Measurements from ENCODE around the gene KRTAP12-1. TPM values are rescaled to one million over a fixed set of nuclear protein-coding genes. Genes with fewer than 3 reads are reported as not detected.
A peak's percentile ranks its signal among the peaks of the same experiment; 100 is the strongest.
"Not testable (repeated sequence)": the region's sequence is repeated elsewhere in the genome, so short reads cannot be mapped to it uniquely, and the experiment has no call there.

The KRTAP12-1 gene
- total RNA-seq, 1 donor from 2014 or later = not detected

- peak; percentile 19 for DNase-seq (ENCODE audit: low spot score)
Measured at GRCh38 chr21:44697811-44698734, 16.1 kb upstream of the KRTAP12-1 start.

- not testable (repeated sequence) for DNase-seq (ENCODE audit: low spot score)
Measured at GRCh38 chr21:44697172-44697810, 15.3 kb upstream of the KRTAP12-1 start, which contains the start of gene KRTAP10-12. Gene KRTAP10-12 (plus strand): TSS chr21:44697172. CDS start chr21:44697202, 30 bp downstream.

GRCh38 chr21:44696572-44696971 is 14.6 kb upstream of the KRTAP12-1 start:
- no peak for DNase-seq (ENCODE audit: low spot score)

DNA sequence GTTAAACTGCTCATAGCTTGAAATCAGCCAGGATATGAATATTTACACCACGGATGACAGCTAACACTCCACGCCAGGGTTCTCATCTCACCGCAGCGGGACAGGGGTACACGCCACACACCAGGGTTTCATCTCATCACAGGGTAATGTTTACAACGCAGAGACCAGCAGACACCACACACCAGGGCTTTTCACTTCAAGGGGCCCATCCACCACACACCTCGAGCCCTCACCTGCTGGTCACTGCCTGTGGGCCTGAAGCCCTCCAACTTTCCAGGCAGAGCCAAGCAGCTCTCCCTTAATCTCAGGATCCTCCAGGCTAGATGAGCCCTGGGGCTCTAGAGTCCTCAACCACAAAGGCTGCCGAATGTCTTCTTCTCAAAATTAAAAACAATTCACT is 13.7 kb upstream of the KRTAP12-1 start:
- DNase-seq (ENCODE audit: low spot score) = no peak

GRCh38 chr21:44695184-44695583 is 13.2 kb upstream of the KRTAP12-1 start:
- DNase-seq (ENCODE audit: low spot score) = no peak

DNA sequence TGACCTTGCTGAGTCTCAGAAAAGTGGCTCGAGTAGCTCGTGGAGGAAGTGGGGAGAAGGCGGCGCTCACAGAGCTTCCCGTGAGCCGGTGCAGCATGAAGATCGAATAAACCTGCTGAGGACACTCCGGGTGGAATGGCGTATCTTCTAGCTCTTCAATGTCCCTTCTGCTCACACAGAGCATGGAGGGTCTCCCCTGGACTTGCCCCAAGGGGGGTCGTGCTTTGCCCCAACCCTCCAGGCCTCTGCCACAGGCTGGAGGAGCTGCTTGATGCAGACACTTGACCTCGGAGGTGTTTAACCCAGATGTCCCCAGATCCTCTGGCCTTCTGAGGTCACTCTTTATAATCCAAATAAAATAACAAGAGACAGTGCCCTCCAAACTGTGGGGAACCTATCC is 12.8 kb upstream of the KRTAP12-1 start:
- no peak for DNase-seq (ENCODE audit: low spot score)

DNA sequence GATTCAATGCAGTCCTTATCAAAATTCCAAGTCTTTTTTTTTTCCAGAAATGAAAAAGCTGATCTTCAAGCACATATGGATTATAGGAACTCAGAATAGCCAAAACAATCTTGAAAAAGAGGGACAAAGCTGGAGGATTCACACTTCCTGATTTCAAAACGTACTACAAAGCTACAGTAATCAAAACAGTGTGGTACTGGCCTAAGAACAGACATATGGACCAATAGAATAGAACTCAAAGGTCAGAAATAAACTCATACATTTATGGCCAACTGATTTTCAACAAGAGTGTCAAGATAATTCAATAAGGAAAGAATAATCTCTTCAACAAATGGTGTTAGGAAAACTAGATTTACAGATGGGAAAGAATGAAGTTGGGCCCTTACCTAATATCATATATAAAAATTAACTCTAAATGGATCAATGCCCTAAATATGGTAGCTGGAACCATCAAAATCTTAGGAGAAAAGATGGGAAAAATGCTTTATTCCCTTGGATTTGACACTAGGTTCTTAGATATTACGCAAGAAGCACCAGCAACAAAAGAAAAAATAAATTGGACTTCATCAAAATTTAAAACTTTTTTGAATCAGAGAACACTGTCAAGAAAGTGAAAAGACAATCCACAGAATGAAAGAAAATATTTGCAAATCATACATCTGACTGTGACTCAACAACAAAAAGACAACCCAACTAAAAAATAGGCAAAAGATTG is 11.0 kb upstream of the KRTAP12-1 start:
- DNase-seq (ENCODE audit: low spot score) = no peak

DNA sequence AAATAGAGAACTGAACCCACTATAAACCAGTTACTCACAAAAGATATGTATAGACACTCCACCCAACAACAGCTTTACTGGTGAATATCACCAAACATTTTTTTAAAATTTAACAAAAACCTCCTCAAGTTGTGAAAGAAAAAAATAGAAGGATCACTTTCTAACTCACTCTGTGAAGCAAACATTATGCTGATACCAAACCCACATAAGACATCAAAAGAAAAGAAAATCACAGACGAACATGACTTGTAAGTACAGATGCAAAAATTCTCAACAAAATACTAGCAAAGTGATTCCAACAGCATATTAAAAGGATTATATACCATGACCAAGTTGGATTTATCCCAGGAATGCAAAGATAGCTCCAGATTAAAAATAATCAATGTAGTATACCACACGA is 9.7 kb upstream of the KRTAP12-1 start:
- DNase-seq (ENCODE audit: low spot score) = no peak

DNA sequence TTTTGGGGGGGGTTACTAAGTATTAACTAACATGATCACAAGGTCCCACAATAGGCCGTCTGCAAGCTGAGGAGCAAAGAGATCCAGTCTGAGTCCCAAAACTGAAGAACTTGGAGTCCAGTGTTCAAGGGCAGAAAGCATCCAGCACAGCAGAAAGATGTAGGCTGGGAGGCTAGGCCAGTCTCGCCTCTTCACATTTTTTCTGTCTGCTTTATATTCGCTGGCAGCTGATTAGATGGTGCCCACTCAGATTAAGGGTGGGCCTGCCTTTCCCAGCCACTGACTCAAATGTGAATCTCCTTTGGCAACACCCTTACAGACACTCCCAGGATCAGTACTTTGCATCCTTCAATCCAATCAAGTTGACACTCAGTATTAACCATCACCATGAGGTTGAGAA is 7.8 kb upstream of the KRTAP12-1 start:
- DNase-seq (ENCODE audit: low spot score) = not testable (repeated sequence)

DNA sequence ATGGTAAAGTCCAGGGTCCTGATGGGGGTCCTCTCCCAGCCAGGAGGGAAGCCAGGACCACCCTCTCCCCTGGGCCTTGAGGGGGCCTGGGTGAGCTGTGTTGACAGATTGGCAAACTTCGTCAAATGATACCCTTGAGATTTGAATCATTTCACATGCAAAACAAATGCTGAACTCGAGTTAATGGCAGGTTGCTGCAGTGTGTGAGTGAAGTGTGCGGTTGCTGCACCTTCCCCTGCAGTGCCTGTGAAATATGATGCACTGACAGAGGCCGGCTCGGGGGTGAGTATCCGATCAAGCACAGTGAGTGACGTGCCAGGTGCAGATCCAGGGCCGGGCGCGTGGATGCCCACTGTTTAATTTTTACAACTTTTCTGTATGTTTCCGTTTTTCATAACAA is 5.7 kb upstream of the KRTAP12-1 start:
- no peak for DNase-seq (ENCODE audit: low spot score)

DNA sequence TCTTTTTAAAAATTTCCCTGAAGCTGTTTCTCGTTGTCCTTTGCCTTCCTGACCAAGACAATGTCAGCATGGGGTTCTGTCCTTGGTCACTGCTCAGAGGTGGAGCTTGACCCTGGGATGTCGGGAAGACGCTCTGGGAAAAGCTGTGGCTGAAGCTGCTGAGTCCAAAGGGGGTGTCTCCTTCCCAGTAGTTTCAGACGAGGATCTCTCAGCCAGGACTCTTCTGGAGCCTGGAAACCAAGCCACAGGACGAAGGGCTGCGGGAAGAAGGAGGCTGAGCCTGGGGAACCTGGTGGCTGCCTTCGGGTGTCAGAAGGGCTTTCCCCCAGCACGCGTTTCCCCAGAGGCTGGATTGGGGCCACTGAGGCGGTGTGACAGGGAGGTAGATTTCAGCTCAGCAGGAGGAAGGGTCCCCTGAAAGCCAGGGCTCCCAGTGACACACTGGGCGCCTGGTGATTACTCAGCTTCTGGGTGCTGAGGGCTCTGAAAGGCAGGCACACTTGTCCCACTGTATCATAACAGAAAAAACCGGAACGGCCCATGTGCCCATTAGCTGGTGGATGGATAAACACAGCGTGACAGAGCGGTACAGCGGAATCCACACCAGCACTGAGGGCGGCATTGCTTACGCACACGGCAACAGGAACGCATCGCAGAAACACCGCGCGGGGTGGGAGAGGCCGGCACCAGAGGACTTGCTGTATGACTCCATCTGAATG is 5.0 kb upstream of the KRTAP12-1 start:
- DNase-seq (ENCODE audit: low spot score) = no peak

- no peak for DNase-seq (ENCODE audit: low spot score)
Measured at GRCh38 chr21:44686000-44686781, 4.2 kb upstream of the KRTAP12-1 start.

DNA sequence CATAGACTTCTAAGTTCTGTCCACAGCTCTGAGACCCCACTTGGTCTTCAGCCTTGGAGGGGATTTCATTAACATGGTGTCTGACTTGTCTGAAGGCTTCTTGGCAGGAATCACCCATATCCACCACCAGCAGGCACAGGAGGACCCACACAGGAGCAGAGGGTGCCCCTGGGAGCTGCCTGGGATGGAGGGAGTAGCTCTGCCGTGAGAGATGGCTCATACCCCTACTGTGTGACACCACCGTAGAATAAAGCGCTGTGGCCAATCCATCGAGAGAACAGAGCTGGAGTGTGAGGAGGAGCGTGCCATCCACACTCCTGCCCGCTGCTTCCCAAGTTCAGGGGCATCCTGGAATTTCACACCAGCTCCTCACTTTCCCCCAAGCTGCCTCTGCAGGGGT is 3.1 kb upstream of the KRTAP12-1 start:
- DNase-seq (ENCODE audit: low spot score) = not testable (repeated sequence)

DNA sequence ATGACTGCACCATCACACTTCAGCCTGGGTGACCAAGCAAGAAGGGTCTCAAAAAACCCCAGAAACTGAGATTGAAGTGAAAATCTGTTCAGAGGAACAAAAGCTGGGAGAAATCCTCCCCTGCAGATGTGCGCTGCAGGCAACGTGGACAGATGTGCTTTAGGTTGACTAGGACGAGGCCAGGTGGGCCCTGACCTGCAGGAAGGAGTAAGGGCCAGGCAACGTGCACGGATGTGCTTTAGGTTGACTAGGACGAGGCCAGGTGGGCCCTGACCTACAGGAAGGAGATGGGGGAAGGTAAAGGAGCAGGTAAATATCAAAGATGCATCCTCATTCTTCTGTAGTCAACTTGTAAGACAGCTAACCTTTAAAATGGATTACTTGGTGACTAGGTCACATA is 2.5 kb upstream of the KRTAP12-1 start:
- DNase-seq (ENCODE audit: low spot score) = no peak

- no peak for DNase-seq (ENCODE audit: low spot score)
Measured at GRCh38 chr21:44684077-44684476, 2.1 kb upstream of the KRTAP12-1 start.

GRCh38 chr21:44682580-44683151 is 703 bp upstream of the KRTAP12-1 start:
- no peak for DNase-seq (ENCODE audit: low spot score)

DNA sequence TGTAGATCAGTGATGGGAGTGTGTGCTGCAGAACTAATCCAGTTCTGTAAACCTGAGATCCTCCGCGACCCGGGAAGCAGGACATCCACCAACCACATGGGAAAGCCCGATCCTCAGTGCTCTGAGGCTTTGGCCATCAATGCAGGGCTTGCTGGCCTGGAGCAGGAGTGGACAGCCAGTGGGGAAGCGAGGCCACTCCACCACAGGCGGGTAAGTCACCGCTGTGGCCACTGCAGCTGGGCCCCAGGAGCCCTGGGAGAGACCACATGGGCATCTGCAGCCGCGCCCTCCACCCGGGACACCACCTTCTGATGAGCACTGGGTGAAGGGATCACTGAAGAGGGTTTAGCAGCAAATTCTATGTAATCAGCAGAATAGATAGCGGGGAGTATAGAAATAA is 811 bp downstream of the KRTAP12-1 start:
- no peak for DNase-seq (ENCODE audit: low spot score)

DNA sequence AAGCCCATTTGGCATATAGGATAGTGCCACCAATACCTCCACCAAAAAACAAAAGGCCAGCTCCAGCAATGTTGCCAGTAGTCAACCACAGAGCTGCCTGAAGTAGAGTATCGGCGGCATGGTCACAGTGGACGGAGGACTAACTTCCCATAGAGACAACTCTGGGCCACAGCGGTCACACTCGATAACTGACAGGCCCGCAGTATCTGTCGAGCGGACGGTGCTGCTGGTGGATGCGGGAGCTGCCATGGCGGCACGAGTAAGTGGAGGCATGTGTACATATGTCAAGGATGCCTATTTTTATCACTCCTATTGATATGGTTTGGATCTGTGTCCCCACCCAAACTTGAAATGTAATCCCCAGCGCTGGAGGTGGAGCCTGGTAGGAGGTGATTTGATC is 4.1 kb downstream of the KRTAP12-1 start:
- no peak for DNase-seq (ENCODE audit: low spot score)

GRCh38 chr21:44671911-44672310 is 10.1 kb downstream of the KRTAP12-1 start:
- DNase-seq (ENCODE audit: low spot score) = no peak

Data from umbilical cord (tissue), 2 donors.